H9 (cell line): ENCODE results near the gene RPA1. TPM values are rescaled to one million over a fixed set of nuclear protein-coding genes. Genes with fewer than 3 reads are reported as not detected.
"Not testable (repeated sequence)": the region's sequence is repeated elsewhere in the genome, so short reads cannot be mapped to it uniquely, and the experiment has no call there.

Experiments used
- DNase-seq: peaks from one replicate; pipeline ENCODE4 v3.0.0-alpha.2; 2017
- H2AFZ ChIP-seq: one replicate; pipeline ENCODE4 v1.6.1; 2013; ENCODE audit warnings: mild to moderate bottlenecking, low read length, control low read depth, moderate library complexity
- H2AK5ac ChIP-seq: 2 replicates; pipeline ENCODE4 v1.6.1; 2013; ENCODE audit warnings: low read length, control low read depth, mixed read lengths; ENCODE audit not compliant: insufficient read length
- H2BK120ac ChIP-seq: one replicate; pipeline ENCODE4 v1.6.1; 2013; ENCODE audit warnings: low read depth, mild to moderate bottlenecking, low read length, control low read depth, inconsistent platforms; ENCODE audit not compliant: poor library complexity, severe bottlenecking
- H2BK12ac ChIP-seq: 2 replicates; pipeline ENCODE4 v1.6.1; 2013; ENCODE audit warnings: low read length, control low read depth, mixed read lengths, low read depth; ENCODE audit not compliant: insufficient read length
- H2BK15ac ChIP-seq: 2 replicates; pipeline ENCODE4 v1.6.1; 2013; ENCODE audit warnings: low read depth, low read length, control low read depth
- H2BK20ac ChIP-seq: one replicate; pipeline ENCODE4 v1.6.1; 2013; ENCODE audit warnings: low read depth, mild to moderate bottlenecking, low read length, control low read depth, inconsistent platforms; ENCODE audit not compliant: poor library complexity, severe bottlenecking
- H2BK5ac ChIP-seq: 2 replicates; pipeline ENCODE4 v1.6.1; 2013; ENCODE audit warnings: low read length, control low read depth, mixed read lengths; ENCODE audit not compliant: insufficient read length
- H3K14ac ChIP-seq: 2 replicates; pipeline ENCODE4 v1.6.1; 2013; ENCODE audit warnings: low read length, control low read depth; ENCODE audit not compliant: insufficient read depth
- H3K18ac ChIP-seq: 2 replicates; pipeline ENCODE4 v1.6.1; 2013; ENCODE audit warnings: low read depth, mild to moderate bottlenecking, mixed read lengths, low read length, control low read depth; ENCODE audit not compliant: insufficient read length
- H3K23ac ChIP-seq: 2 replicates; pipeline ENCODE4 v1.6.1; 2013; ENCODE audit warnings: low read length, control low read depth, mixed read lengths, low read depth; ENCODE audit not compliant: insufficient read length
- H3K23me2 ChIP-seq: 2 replicates; pipeline ENCODE4 v1.6.1; 2013; ENCODE audit warnings: low read depth, mild to moderate bottlenecking, mixed read lengths, low read length, control low read depth; ENCODE audit not compliant: insufficient read length, poor library complexity, severe bottlenecking
- H3K27ac ChIP-seq: 2 replicates; pipeline ENCODE4 v1.5.1; 2013; ENCODE audit warnings: low read length, control low read depth, mixed read lengths, low read depth; ENCODE audit not compliant: insufficient read length
- H3K27me3 ChIP-seq: 2 replicates; pipeline ENCODE4 v1.6.1; 2013; ENCODE audit warnings: low read length, control low read depth, inconsistent platforms; ENCODE audit not compliant: insufficient read depth
- H3K4ac ChIP-seq: 2 replicates; pipeline ENCODE4 v1.6.1; 2013; ENCODE audit warnings: low read depth, mild to moderate bottlenecking, control low read depth, inconsistent platforms, low read length, moderate library complexity
- H3K4me1 ChIP-seq: 2 replicates; pipeline ENCODE4 v1.6.1; 2013; ENCODE audit warnings: low read length, control low read depth, inconsistent platforms; ENCODE audit not compliant: insufficient read depth
- H3K4me2 ChIP-seq: 2 replicates; pipeline ENCODE4 v1.6.1; 2013; ENCODE audit warnings: low read length, control low read depth, mixed read lengths; ENCODE audit not compliant: insufficient read length, insufficient read depth
- H3K56ac ChIP-seq: 2 replicates; pipeline ENCODE4 v1.6.1; 2013; ENCODE audit warnings: low read depth, mild to moderate bottlenecking, mixed read lengths, low read length, control low read depth; ENCODE audit not compliant: insufficient read length
- H3K79me1 ChIP-seq: 2 replicates; pipeline ENCODE4 v1.6.1; 2013; ENCODE audit warnings: low read depth, mild to moderate bottlenecking, moderate library complexity, low read length, control low read depth, inconsistent platforms; ENCODE audit not compliant: insufficient read depth, poor library complexity, severe bottlenecking
- H3K79me2 ChIP-seq: 2 replicates; pipeline ENCODE4 v1.6.1; 2013; ENCODE audit warnings: low read length, control low read depth, inconsistent platforms; ENCODE audit not compliant: insufficient read depth
- H3K9ac ChIP-seq: 2 replicates; pipeline ENCODE4 v1.6.1; 2013; ENCODE audit warnings: low read length, control low read depth, mixed read lengths; ENCODE audit not compliant: insufficient read length; ENCODE audit errors: extremely low read depth
- H3K9me3 ChIP-seq: one replicate; pipeline ENCODE4 v1.6.1; 2013; ENCODE audit warnings: low read depth, low read length, inconsistent platforms; ENCODE audit not compliant: control insufficient read depth
- H3T11ph ChIP-seq: one replicate; pipeline ENCODE4 v1.6.1; 2013; ENCODE audit warnings: mild to moderate bottlenecking, low read length, control low read depth, inconsistent platforms
- H4K20me1 ChIP-seq: one replicate; pipeline ENCODE4 v1.6.1; 2013; ENCODE audit not compliant: control insufficient read depth, insufficient read length, insufficient read depth
- H4K5ac ChIP-seq: 2 replicates; pipeline ENCODE4 v1.6.1; 2013; ENCODE audit warnings: low read depth, mild to moderate bottlenecking, mixed read lengths, low read length, control low read depth; ENCODE audit not compliant: insufficient read length
- H4K8ac ChIP-seq: replicated peaks from 2 replicates; pipeline ENCODE4 v1.6.1; 2013; ENCODE audit warnings: low read length, control low read depth, mixed read lengths, low read depth; ENCODE audit not compliant: insufficient read length
- H4K91ac ChIP-seq: 2 replicates; pipeline ENCODE4 v1.6.1; 2013; ENCODE audit warnings: low read depth, mild to moderate bottlenecking, moderate library complexity, mixed read lengths, low read length, control low read depth; ENCODE audit not compliant: insufficient read length
- H3K27ac Mint-ChIP-seq, 3 experiments: 2 replicates in 2 of 3; 3 replicates in 1 of 3; pipeline ENCODE4 v1.8.0; 2020 to 2021; ENCODE audit warnings: mixed read lengths in 3 of 3, mild to moderate bottlenecking in 1 of 3, moderate library complexity in 1 of 3
- H3K27me3 Mint-ChIP-seq: 2 replicates; pipeline ENCODE4 v1.8.0; 2021; ENCODE audit warnings: low read depth, mild to moderate bottlenecking, moderate library complexity, mixed read lengths
- H3K36me3 Mint-ChIP-seq, 3 experiments: 2 replicates in 2 of 3; 3 replicates in 1 of 3; pipeline ENCODE4 v1.8.0; 2020 to 2021; ENCODE audit warnings: low read depth in 3 of 3, mixed read lengths in 3 of 3; ENCODE audit not compliant: insufficient read depth in 1 of 3
- H3K4me1 Mint-ChIP-seq, 2 experiments: 2 replicates each; pipeline ENCODE4 v1.8.0; 2020; ENCODE audit warnings: mixed read lengths in 2 of 2
- H3K4me3 Mint-ChIP-seq, 2 experiments: 2 replicates in 1 of 2; 3 replicates in 1 of 2; pipeline ENCODE4 v1.8.0; 2020 to 2021; ENCODE audit warnings: mild to moderate bottlenecking in 2 of 2, mixed read lengths in 2 of 2, moderate library complexity in 1 of 2
- H3K9me3 Mint-ChIP-seq, 2 experiments: 2 replicates in 1 of 2; 3 replicates in 1 of 2; pipeline ENCODE4 v1.8.0; 2020; ENCODE audit warnings: mild to moderate bottlenecking in 2 of 2, mixed read lengths in 2 of 2, moderate library complexity in 1 of 2
- CTCF ChIP-seq: fragments of 200-600 bp; sonication (generic); conservative IDR thresholded peaks from 3 replicates; pipeline ENCODE4 v1.8.0; 2021; ENCODE audit warnings: antibody characterized with exemption, mild to moderate bottlenecking
- WGBS: extraction: QIAGEN DNeasy Blood & Tissue Kit; methylation state at CpG from one replicate; pipeline ENCODE4 v1.1.7; 2013; ENCODE audit warnings: missing lambda C conversion rate, low lambda C conversion rate, mixed read lengths; ENCODE audit not compliant: insufficient read length; ENCODE audit errors: extremely low coverage; 5-methylcytosine and 5-hydroxymethylcytosine counted together
- total RNA-seq: library from RNA; stranded (reverse); gene quantifications from 2 replicates; pipeline ENCODE4 v1.2.1, GENCODE V29; 2021

Gene RPA1
- total RNA-seq, 1 experiment from 2014 or later: 215 TPM

GRCh38 chr17:1853698-1854097 lies 23.9 kb downstream of the RPA1 start:
- H3K27me3 ChIP-seq: no peaks in the 10 kb centered on the region
- no peaks in the 10 kb centered on the region for H3K4me1 Mint-ChIP-seq
- H3K14ac ChIP-seq: no peak overlapping the region
- no peak overlapping the region for H3K56ac ChIP-seq
- H2BK15ac ChIP-seq: no peak overlapping the region
- no peak overlapping the region for H3K4me2 ChIP-seq
- no peaks in the 10 kb centered on the region for H4K20me1 ChIP-seq
- H2BK120ac ChIP-seq: no peak overlapping the region
- no peaks in the 10 kb centered on the region for H3K79me2 ChIP-seq
- H2BK20ac ChIP-seq: no peak overlapping the region
- no peak overlapping the region for H3K4ac ChIP-seq
- no peaks in the 10 kb centered on the region for H3K4me1 ChIP-seq
- H3T11ph ChIP-seq: no peak overlapping the region
- no peak overlapping the region for H3K4me3 Mint-ChIP-seq
- H2BK12ac ChIP-seq: no peak overlapping the region
- no peak overlapping the region for H3K9ac ChIP-seq
- H3K18ac ChIP-seq: no peak overlapping the region
- no peak overlapping the region for H4K5ac ChIP-seq
- no peak overlapping the region for H3K27ac Mint-ChIP-seq
- no peak for TF ChIP-seq CTCF
- no CpG with 5 or more reads among the region's 3 CpGs for WGBS
- DNase-seq: no peak
- H2AK5ac ChIP-seq: no peak overlapping the region
- no peaks in the 10 kb centered on the region for H3K23me2 ChIP-seq
- no peak overlapping the region for H2AFZ ChIP-seq
- H3K9me3 Mint-ChIP-seq: no peaks in the 10 kb centered on the region
- no peak overlapping the region for H3K23ac ChIP-seq
- no peaks in the 10 kb centered on the region for H3K9me3 ChIP-seq
- no peak overlapping the region for H3K27ac ChIP-seq
- no peak overlapping the region for H4K8ac ChIP-seq
- H2BK5ac ChIP-seq: no peak overlapping the region
- no peaks in the 10 kb centered on the region for H3K79me1 ChIP-seq
- H4K91ac ChIP-seq: no peak overlapping the region
- no peaks in the 10 kb centered on the region for H3K27me3 Mint-ChIP-seq
- H3K36me3 Mint-ChIP-seq: peaks cover 3 to 65% (median 49%) of the 10 kb centered on the region in 3 experiments; a peak in 6 of 7 replicates

- not testable (repeated sequence) for H4K5ac ChIP-seq, H3K79me2 ChIP-seq, H3T11ph ChIP-seq, H3K56ac ChIP-seq, H3K4ac ChIP-seq, H3K9me3 ChIP-seq, H2AK5ac ChIP-seq, H3K27me3 ChIP-seq, H4K91ac ChIP-seq, H3K27ac Mint-ChIP-seq, H3K4me2 ChIP-seq, H3K23me2 ChIP-seq, H4K8ac ChIP-seq, H3K9me3 Mint-ChIP-seq, H2AFZ ChIP-seq, H2BK120ac ChIP-seq, H2BK5ac ChIP-seq, H3K4me1 Mint-ChIP-seq, H3K18ac ChIP-seq, H2BK12ac ChIP-seq, H2BK20ac ChIP-seq, H3K9ac ChIP-seq, H3K4me3 Mint-ChIP-seq, H3K27me3 Mint-ChIP-seq, DNase-seq, H3K27ac ChIP-seq, H4K20me1 ChIP-seq, H2BK15ac ChIP-seq, H3K79me1 ChIP-seq, H3K4me1 ChIP-seq, H3K23ac ChIP-seq, H3K14ac ChIP-seq
- WGBS: no CpG with 5 or more reads among the region's 8 CpGs
- peaks cover 9 to 68% (median 53%) of the 10 kb centered on the region in 3 experiments; a peak in 6 of 7 replicates for H3K36me3 Mint-ChIP-seq
Measured at GRCh38 chr17:1856462-1856861, 26.7 kb downstream of the RPA1 start.
